Measurements from ENCODE around the gene LEFTY1.

- TF ChIP-seq POLR2A (IDR thresholded peaks at IDR 0.05), result no peak
- TF ChIP-seq CTCF (IDR thresholded peaks at IDR 0.05), result no peak
Measured at GRCh38 chr1:225861834-225862580, 26.9 kb downstream of the LEFTY1 start.

Data from Peyer's patch (tissue), 4 donors.